ENCODE measurements around the gene PRH1. TPM values are rescaled to one million over a fixed set of nuclear protein-coding genes. Genes with fewer than 3 reads are reported as not detected.

The PRH1 gene
- total RNA-seq, 1 experiment from 2014 or later, result 6.7 TPM

DNA sequence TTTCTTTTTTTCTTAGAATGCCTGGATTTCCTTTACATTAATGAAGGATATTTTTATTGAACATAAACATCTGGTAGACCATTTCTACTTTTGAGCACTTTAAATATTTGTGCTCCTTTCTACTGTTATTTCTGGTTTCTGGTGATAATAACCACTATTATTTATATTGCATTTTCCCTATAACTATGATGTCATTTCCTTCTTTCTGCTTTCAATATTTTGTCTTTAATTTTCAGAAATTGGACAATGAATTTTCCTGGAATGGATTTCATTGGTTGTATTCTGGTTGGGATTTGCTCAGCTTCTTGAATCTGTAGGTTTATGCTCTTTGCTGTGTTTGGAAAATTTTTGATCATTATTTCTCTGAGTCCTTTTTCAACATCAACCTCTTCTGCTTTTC, 5.2 kb upstream of the PRH1 start:
- no peak for TF ChIP-seq MYBL2 (CRISPR knock-in tag; IDR thresholded peaks at IDR 0.05)
- TF ChIP-seq TP53 (CRISPR knock-in tag; IDR thresholded peaks at IDR 0.05), result no peak
- no peak for TF ChIP-seq EMX1 (CRISPR knock-in tag; IDR thresholded peaks at IDR 0.05)
- no peak for TF ChIP-seq ELF4 (CRISPR knock-in tag; IDR thresholded peaks at IDR 0.05; ENCODE audit: low read depth)
- TF ChIP-seq, protein P1, sequence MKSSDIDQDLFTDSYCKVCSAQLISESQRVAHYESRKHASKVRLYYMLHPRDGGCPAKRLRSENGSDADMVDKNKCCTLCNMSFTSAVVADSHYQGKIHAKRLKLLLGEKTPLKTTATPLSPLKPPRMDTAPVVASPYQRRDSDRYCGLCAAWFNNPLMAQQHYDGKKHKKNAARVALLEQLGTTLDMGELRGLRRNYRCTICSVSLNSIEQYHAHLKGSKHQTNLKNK (CRISPR knock-in tag; IDR thresholded peaks at IDR 0.05), result no peak
- no peak for TF ChIP-seq CDX4 (CRISPR knock-in tag; IDR thresholded peaks at IDR 0.05; ENCODE audit: borderline replicate concordance)
- TF ChIP-seq USF2 (CRISPR knock-in tag; IDR thresholded peaks at IDR 0.05), result no peak
- TF ChIP-seq, protein P2, sequence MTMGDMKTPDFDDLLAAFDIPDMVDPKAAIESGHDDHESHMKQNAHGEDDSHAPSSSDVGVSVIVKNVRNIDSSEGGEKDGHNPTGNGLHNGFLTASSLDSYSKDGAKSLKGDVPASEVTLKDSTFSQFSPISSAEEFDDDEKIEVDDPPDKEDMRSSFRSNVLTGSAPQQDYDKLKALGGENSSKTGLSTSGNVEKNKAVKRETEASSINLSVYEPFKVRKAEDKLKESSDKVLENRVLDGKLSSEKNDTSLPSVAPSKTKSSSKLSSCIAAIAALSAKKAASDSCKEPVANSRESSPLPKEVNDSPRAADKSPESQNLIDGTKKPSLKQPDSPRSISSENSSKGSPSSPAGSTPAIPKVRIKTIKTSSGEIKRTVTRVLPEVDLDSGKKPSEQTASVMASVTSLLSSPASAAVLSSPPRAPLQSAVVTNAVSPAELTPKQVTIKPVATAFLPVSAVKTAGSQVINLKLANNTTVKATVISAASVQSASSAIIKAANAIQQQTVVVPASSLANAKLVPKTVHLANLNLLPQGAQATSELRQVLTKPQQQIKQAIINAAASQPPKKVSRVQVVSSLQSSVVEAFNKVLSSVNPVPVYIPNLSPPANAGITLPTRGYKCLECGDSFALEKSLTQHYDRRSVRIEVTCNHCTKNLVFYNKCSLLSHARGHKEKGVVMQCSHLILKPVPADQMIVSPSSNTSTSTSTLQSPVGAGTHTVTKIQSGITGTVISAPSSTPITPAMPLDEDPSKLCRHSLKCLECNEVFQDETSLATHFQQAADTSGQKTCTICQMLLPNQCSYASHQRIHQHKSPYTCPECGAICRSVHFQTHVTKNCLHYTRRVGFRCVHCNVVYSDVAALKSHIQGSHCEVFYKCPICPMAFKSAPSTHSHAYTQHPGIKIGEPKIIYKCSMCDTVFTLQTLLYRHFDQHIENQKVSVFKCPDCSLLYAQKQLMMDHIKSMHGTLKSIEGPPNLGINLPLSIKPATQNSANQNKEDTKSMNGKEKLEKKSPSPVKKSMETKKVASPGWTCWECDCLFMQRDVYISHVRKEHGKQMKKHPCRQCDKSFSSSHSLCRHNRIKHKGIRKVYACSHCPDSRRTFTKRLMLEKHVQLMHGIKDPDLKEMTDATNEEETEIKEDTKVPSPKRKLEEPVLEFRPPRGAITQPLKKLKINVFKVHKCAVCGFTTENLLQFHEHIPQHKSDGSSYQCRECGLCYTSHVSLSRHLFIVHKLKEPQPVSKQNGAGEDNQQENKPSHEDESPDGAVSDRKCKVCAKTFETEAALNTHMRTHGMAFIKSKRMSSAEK (CRISPR knock-in tag; IDR thresholded peaks at IDR 0.05; ENCODE audit: borderline replicate concordance), result no peak
- no peak for TF ChIP-seq ERG (CRISPR knock-in tag; IDR thresholded peaks at IDR 0.05)
- TF ChIP-seq NFATC4 (CRISPR knock-in tag; IDR thresholded peaks at IDR 0.05), result no peak
- H3K27me3 Mint-ChIP-seq (ENCODE audit: low read depth), result no peaks in the 10 kb centered on the region; the same call in 1 of the 2 replicates
- no peak overlapping the region for H3K4me3 Mint-ChIP-seq
- H3K4me1 Mint-ChIP-seq, result peaks cover 19% of the 10 kb centered on the region
- H3K27ac Mint-ChIP-seq, result no peak overlapping the region
- ATAC-seq, result no peak
- H3K9me3 Mint-ChIP-seq, result no peaks in the 10 kb centered on the region
- H3K36me3 Mint-ChIP-seq, result no peaks in the 10 kb centered on the region
- POLR2A ChIA-PET, result no interaction called here
- CTCF ChIA-PET, result interaction anchor here (1.6 kb wide), 1 partner anchor 310 kb away, joined by 3 read pairs; no protein-coding TSS in a partner anchor
- no peak for DNase-seq (ENCODE audit: low spot score)

- H3K27ac Mint-ChIP-seq, result no peak overlapping the region
- no peaks in the 10 kb centered on the region for H3K4me1 Mint-ChIP-seq
- no peak overlapping the region for H3K4me3 Mint-ChIP-seq
- H3K9me3 Mint-ChIP-seq, result 0 out of 2 replicates have a peak, but pooled peaks cover 5% of the 10 kb centered on the region
- H3K27me3 Mint-ChIP-seq (ENCODE audit: low read depth), result no peaks in the 10 kb centered on the region
- CTCF ChIA-PET, result interaction anchor here (1.1 to 1.3 kb wide), 2 partner anchors 60 to 326 kb away, joined by 3 to 5 read pairs; no protein-coding TSS in a partner anchor
- DNase-seq (ENCODE audit: low spot score), result no peak
- POLR2A ChIA-PET, result no interaction called here
- 0 out of 2 replicates have a peak, but pooled peaks cover 5% of the 10 kb centered on the region for H3K36me3 Mint-ChIP-seq
- ATAC-seq, result no peak
- TF ChIP-seq HMGA2 (CRISPR knock-in tag; IDR thresholded peaks at IDR 0.05) (no peak), SOX15 (CRISPR knock-in tag; IDR thresholded peaks at IDR 0.05) (no peak), USF2 (CRISPR knock-in tag; IDR thresholded peaks at IDR 0.05) (no peak), IRF2 (CRISPR knock-in tag; IDR thresholded peaks at IDR 0.05; ENCODE audit: borderline replicate concordance, low read depth) (no peak), NFATC4 (CRISPR knock-in tag; IDR thresholded peaks at IDR 0.05) (no peak), ESRRA (CRISPR knock-in tag; IDR thresholded peaks at IDR 0.05; ENCODE audit: borderline replicate concordance) (no peak), E2F5 (CRISPR knock-in tag; IDR thresholded peaks at IDR 0.05) (no peak), ZNF219 (CRISPR knock-in tag; IDR thresholded peaks at IDR 0.05; ENCODE audit: borderline replicate concordance) (no peak)
- TF ChIP-seq, protein P3, sequence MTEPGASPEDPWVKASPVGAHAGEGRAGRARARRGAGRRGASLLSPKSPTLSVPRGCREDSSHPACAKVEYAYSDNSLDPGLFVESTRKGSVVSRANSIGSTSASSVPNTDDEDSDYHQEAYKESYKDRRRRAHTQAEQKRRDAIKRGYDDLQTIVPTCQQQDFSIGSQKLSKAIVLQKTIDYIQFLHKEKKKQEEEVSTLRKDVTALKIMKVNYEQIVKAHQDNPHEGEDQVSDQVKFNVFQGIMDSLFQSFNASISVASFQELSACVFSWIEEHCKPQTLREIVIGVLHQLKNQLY (CRISPR knock-in tag; IDR thresholded peaks at IDR 0.05), result no peak
- TF ChIP-seq, protein P4, sequence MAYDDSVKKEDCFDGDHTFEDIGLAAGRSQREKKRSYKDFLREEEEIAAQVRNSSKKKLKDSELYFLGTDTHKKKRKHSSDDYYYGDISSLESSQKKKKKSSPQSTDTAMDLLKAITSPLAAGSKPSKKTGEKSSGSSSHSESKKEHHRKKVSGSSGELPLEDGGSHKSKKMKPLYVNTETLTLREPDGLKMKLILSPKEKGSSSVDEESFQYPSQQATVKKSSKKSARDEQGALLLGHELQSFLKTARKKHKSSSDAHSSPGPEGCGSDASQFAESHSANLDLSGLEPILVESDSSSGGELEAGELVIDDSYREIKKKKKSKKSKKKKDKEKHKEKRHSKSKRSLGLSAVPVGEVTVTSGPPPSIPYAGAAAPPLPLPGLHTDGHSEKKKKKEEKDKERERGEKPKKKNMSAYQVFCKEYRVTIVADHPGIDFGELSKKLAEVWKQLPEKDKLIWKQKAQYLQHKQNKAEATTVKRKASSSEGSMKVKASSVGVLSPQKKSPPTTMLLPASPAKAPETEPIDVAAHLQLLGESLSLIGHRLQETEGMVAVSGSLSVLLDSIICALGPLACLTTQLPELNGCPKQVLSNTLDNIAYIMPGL (CRISPR knock-in tag; IDR thresholded peaks at IDR 0.05), result no peak
Observed at GRCh38 chr12:10873378-10873777, 10.7 kb downstream of the PRH1 start.

All from WTC11 (cell line).